ENCODE data around the gene FGB.
A peak's percentile ranks its signal among the peaks of the same experiment; 100 is the strongest.

Gene FGB

DNA sequence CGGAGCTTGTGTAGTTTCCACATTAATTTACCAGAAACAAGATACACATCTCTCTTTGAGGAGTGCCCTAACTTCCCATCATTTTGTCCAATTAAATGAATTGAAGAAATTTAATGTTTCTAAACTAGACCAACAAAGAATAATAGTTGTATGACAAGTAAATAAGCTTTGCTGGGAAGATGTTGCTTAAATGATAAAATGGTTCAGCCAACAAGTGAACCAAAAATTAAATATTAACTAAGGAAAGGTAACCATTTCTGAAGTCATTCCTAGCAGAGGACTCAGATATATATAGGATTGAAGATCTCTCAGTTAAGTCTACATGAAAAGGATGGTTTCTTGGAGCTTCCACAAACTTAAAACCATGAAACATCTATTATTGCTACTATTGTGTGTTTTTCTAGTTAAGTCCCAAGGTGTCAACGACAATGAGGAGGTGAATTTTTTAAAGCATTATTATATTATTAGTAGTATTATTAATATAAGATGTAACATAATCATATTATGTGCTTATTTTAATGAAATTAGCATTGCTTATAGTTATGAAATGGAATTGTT is at the start of gene FGB:
Gene FGB (plus strand): TSS at position 315 of the 558 bp plus-strand sequence. CDS start 8 bp downstream, at position 323.
- no peak for DNase-seq

GRCh38 chr4:154516318-154517029 is 46.3 kb upstream of the FGB start:
- DNase-seq: peak in 2 of 58 donors; percentile 27 to 45

- DNase-seq: peak in 1 of 58 donors; percentile 1
Observed at GRCh38 chr4:154517591-154517990, 45.2 kb upstream of the FGB start.

- no peak for DNase-seq
Observed at GRCh38 chr4:154519214-154519613, 43.6 kb upstream of the FGB start.

- DNase-seq: no peak
Observed at GRCh38 chr4:154521607-154522006, 41.2 kb upstream of the FGB start.

DNA sequence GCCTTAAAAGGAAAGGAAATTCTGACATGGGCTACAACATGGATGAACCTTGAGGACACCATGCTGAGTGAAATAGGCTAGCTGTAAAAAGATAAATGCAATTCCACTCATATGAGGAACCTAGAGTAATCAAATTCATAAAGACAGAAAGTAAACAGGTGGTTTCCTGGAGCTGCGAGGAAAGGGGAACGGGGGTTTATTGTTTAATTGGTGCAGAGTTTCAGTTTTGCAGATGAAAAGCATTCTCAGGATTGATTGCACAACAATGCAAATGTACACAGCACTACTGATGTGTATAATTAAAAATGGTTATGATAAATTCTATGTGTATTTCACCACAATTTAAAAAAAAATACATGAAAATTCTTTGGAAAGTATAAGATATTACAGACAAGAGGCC is 36.7 kb upstream of the FGB start:
- DNase-seq: no peak

DNA sequence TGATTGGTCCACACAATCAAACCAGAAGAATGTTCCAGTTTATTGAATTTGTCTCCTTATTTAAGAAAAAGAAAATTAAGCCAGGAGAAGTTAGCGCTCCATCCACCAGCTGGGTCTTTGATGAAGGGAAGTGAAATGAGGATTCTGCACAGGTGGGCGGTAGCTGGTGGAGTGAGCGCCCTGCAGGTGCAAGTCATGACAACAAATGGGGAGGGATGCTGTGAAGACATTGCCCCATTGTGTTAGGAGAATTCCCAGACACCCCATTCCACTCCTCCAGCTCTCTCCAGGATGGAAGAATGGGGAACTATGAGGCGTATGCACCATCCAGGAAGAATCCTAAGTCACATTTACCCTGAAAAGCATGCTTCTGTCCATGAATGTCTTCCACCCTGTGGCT is 35.5 kb upstream of the FGB start:
- DNase-seq: no peak

DNA sequence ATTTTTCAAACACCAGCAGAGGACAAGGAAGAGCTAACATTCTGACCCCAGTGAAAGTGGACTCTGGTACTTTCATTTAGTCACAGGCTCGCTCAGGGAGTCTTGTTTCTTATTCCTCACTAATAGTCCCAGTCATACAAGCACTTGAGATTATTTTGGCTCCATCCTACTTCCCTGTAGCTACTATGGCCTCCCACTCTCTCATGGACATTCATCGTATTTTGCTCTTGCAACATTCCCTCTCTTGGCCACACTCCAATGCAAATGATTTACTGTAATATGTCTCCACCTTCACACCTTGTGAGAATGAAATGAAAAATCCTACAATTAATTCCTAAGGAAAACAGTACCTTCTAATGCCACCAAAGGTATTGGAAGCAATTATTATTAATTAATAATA is 33.9 kb upstream of the FGB start:
- no peak for DNase-seq

DNA sequence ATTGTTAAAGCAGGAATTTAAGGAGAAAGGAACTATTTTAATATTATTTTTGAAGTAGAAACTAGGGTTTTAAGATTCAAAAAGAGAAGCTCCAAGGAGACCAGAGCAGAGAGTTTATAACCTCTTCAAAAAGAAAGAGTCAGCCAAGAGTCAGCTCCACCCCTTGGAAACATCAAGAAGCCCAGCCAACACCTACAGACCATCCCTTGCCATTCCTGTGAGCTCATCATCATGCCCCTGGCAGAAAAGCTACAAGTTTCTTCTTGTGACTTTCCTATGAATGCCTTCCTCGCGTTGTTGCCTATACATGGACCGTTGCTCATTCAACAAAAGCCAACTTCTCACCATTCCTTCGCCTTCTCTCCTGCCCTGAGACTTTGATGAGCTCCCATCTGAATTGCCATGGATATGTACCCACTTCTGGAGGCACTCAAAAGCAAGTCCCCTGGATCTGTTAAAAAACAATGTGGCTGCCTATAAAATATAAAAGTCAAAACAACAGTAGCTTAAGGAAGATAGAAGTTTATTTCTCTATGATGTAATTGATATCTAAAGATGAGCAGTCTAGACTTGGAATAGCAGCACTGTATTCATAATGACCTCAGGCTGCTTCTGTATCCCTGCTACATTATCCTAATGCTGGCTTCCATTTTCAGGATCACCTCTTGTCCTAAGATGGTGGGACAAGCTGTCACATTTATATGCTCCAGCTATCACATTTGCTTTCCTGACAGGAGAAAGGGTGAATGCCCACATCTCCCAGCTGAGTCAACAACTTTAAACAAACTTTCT is 32.9 kb upstream of the FGB start:
- DNase-seq: no peak

GRCh38 chr4:154534296-154534695 is 28.5 kb upstream of the FGB start:
- no peak for DNase-seq

DNA sequence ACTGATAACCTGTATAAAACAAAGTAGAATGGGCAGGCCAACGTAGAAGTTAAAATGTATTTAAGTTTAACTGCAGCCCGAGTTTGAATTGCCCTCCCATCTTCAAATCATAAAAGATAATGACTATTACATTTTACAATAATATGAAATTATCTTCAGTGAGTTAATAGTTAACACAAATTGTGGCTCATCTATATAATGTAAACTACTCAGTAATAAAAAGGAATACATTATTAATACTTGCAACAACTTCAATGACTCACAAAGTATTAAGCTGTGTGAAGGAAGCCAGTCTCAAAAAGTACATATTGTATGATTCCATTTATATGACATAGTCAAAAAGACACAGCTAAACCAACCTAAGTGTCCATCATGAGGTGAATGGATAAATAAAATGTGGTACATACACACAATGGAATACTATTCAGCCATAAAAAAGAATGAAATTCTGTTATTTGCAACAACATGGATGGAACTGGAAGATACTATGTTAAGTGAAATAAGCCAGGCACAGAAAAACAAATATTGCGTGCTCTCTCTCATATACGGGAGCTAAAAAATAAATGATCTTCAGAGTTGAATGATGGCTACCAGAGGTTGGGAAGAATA is 20.4 kb upstream of the FGB start:
- no peak for DNase-seq

- DNase-seq: no peak
Observed at GRCh38 chr4:154545689-154546088, 17.1 kb upstream of the FGB start.

GRCh38 chr4:154549894-154550790 is 12.7 kb upstream of the FGB start, which contains the start of gene PLRG1:
TSS of gene PLRG1 (minus strand) at chr4:154550400. CDS start at chr4:154550308, 92 bp downstream.
- DNase-seq: peak; percentile 33 to 97 (median 92)

GRCh38 chr4:154551872-154552686 is 10.7 kb upstream of the FGB start:
- DNase-seq: peak in 52 of 58 donors; percentile 2 to 73 (median 45)

GRCh38 chr4:154559141-154559493 is 3.7 kb upstream of the FGB start:
- no peak for DNase-seq

DNA sequence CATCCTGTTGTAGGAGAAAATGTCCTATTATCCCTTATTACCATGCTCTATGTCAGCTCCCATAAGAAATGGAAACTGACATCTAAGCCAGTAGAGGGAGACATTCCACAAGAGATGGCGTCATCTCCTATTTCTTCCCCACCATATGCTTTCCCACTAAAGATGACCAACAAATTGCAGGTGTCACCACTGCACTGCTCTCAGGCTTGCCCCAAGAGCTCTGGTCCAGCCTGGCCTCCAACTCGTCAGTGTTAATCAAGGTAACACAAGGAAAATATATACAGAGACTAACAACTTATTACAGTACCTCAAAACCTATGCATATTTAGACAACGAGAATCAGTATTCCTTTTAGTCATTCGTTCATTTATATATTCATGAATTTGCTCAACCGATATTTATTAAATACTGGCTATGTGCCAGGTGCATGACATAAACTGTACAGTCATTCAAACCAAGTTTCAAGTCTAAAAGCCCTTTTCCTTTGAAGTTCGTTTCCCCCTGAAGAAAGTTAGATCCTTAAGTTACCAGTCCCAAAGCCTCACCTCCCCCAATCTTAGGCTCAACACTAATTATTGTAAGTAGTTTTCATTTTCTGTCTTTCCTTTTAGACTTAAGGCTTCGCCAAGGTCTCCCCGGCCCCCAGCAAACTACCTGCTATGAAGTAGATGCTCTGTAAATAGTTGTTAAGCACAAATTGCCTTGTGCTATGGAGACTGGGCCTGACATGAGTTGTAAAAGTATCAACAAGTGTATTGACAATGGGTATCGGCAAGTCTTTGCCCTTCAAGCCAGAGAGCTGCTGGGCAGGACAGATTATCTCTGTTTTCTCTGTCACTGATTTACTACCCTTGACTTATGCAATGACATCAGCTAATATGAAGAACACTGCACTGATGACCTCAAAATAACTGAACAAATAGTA is 3.1 kb upstream of the FGB start:
- peak in 4 of 58 donors; percentile 1 to 9 (median 4) for DNase-seq

DNA sequence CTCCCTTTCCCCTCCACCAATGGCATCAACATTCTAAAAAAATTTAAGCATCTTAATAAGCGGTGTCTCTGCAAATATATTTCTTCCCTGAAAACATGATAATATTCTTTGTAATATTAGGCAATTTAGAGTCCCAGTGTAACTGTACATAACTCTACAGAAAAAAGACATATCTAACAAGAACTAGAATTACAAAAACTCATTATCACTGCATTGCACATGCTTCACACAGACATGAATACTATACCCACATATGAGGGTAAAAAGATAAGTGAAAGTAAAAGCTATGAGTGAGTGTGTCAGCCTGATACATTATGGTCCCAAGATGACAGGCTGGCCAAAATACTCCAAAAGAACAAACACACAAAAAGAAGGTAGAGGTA is 2.4 kb upstream of the FGB start:
- DNase-seq: no peak

DNA sequence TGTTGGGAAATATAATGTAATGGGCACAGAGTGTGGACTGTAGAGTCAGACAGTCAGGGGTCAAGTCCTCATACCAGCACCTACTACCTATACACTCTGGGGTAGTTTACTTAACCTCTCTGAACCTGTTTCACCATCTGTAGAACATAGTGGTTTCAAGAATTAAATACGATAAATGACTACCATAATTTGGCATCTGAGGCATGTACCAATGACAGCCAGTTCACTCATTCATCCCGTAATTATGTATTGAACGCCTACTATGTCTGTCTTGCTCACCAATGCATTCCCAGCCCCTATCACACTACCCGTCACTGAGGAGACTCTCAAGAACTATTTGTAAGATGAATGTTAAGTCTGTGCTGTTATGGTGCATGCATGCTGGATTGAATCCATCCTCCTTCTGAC is 2.0 kb upstream of the FGB start:
- no peak for DNase-seq

- no peak for DNase-seq
Observed at GRCh38 chr4:154564311-154564710, 1.5 kb downstream of the FGB start.
